Mucosa of rectum (tissue), 2 donors: ENCODE data around the gene AHCYL2.
"Not testable (repeated sequence)": the region's sequence is repeated elsewhere in the genome, so short reads cannot be mapped to it uniquely, and the experiment has no call there.

ENCODE experiments used
- H3K27ac ChIP-seq, 2 donors: one replicate each; pipeline ENCODE4 v1.7.0; 2013; ENCODE audit warnings: inconsistent platforms in 2 of 2, low read depth in 2 of 2, low read length in 2 of 2
- H3K27me3 ChIP-seq, 2 donors: one replicate each; pipeline ENCODE4 v1.7.0; 2013; ENCODE audit warnings: low read length in 2 of 2; ENCODE audit not compliant: control insufficient read depth in 2 of 2, insufficient read depth in 2 of 2
- H3K36me3 ChIP-seq, 2 donors: one replicate each; pipeline ENCODE4 v1.7.0; 2013; ENCODE audit warnings: low read length in 2 of 2; ENCODE audit not compliant: control insufficient read depth in 2 of 2, insufficient read depth in 2 of 2
- H3K4me1 ChIP-seq, 2 donors: one replicate each; pipeline ENCODE4 v1.7.0; 2013; ENCODE audit warnings: low read length in 2 of 2, mild to moderate bottlenecking in 1 of 2; ENCODE audit not compliant: control insufficient read depth in 2 of 2, insufficient read depth in 2 of 2
- H3K4me3 ChIP-seq, 2 donors: one replicate each; pipeline ENCODE4 v1.7.0; 2013; ENCODE audit warnings: low read length in 2 of 2
- H3K9ac ChIP-seq, 2 donors: one replicate each; pipeline ENCODE4 v1.7.0; 2013; ENCODE audit warnings: low read length in 2 of 2, low read depth in 1 of 2, mild to moderate bottlenecking in 1 of 2
- H3K9me3 ChIP-seq, 2 donors: one replicate each; pipeline ENCODE4 v1.7.0; 2013; ENCODE audit warnings: low read length in 2 of 2; ENCODE audit not compliant: control insufficient read depth in 2 of 2
- donor health status: healthy.
- donor health status: Normal muscosa, but diverticular disease.

AHCYL2 gene

GRCh38 chr7:129282865-129283264 lies 58.0 kb downstream of the AHCYL2 start:
- Histone ChIP-seq H3K4me3 (no peak overlapping the region), H3K9me3 (no peaks in the 10 kb centered on the region), H3K27ac (no peak overlapping the region), H3K27me3 (no peaks in the 10 kb centered on the region), H3K4me1 (no peaks in the 10 kb centered on the region), H3K9ac (no peak overlapping the region), H3K36me3 (no peaks in the 10 kb centered on the region)

GRCh38 chr7:129283936-129284335 lies 59.1 kb downstream of the AHCYL2 start:
- H3K9me3 ChIP-seq = no peaks in the 10 kb centered on the region
- no peak overlapping the region for H3K27ac ChIP-seq
- no peaks in the 10 kb centered on the region for H3K36me3 ChIP-seq
- H3K9ac ChIP-seq = no peak overlapping the region
- no peak overlapping the region for H3K4me3 ChIP-seq
- no peaks in the 10 kb centered on the region for H3K27me3 ChIP-seq
- H3K4me1 ChIP-seq = no peaks in the 10 kb centered on the region

GRCh38 chr7:129285111-129285510 lies 60.3 kb downstream of the AHCYL2 start:
- H3K9me3 ChIP-seq = no peaks in the 10 kb centered on the region
- H3K9ac ChIP-seq = no peak overlapping the region

GRCh38 chr7:129292861-129293260 lies 68.0 kb downstream of the AHCYL2 start:
- H3K27me3 ChIP-seq = no peaks in the 10 kb centered on the region
- H3K9ac ChIP-seq = no peak overlapping the region
- H3K9me3 ChIP-seq = no peaks in the 10 kb centered on the region
- no peaks in the 10 kb centered on the region for H3K36me3 ChIP-seq
- H3K4me1 ChIP-seq = no peaks in the 10 kb centered on the region
- no peak overlapping the region for H3K27ac ChIP-seq
- no peak overlapping the region for H3K4me3 ChIP-seq

More at GRCh38 chr7:129285111-129285510, 60.3 kb downstream of the AHCYL2 start:
- Histone ChIP-seq H3K4me1 (no peaks in the 10 kb centered on the region), H3K27me3 (no peaks in the 10 kb centered on the region), H3K36me3 (no peaks in the 10 kb centered on the region), H3K4me3 (no peak overlapping the region), H3K27ac (no peak overlapping the region)

DNA sequence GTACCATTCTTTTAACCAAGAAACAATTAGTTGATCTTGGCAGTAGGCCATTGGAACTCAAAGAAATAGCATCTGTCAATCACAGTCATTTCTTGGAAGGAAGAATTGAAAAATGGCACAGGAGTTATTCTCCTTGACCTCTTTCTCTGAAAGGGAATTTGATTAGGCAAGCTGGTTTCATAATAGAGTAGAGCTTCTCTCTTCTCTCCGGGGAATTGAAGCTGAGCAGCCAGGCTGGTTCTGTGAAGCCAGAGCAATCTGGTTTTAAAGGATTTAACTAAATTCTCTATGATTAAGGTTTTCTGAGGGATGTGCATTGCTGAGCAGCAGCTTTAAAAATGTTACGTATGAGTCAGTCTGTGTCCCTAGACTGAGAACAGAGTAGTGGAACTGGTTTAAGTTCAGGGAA lies 70.2 kb downstream of the AHCYL2 start:
- H3K9me3 ChIP-seq = no peaks in the 10 kb centered on the region
- H3K9ac ChIP-seq = no peak overlapping the region
- no peaks in the 10 kb centered on the region for H3K36me3 ChIP-seq
- H3K27me3 ChIP-seq = no peaks in the 10 kb centered on the region
- H3K4me1 ChIP-seq = no peaks in the 10 kb centered on the region
- no peak overlapping the region for H3K4me3 ChIP-seq
- no peak overlapping the region for H3K27ac ChIP-seq

DNA sequence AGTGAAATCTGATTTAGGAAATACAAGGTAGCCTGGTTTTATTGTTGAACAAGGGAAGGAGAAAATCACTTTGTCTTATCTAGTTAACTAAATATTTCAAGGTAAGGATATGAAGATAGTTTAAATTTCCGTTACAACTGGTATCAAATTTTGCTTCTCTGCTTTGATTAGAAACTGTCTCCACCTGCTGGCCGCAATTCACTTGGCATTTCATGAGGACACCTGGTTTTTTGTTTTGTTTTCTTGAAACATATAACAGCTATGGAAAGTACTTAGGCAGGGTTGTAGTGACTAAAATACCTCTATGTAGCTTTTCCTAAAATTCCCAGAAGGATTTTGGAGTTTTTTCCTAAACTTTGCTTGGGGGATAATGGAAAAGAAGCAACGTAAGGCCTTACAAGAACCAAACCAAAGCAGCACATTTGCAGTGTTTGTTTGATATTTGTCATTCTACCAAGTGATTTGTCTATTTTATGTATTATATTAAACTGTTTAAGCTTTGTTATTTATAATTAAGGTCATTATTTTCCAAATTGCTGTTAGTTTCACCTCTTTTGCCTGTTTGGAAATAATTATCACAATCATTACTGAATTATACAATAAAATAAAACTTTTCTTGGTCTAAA lies 73.6 kb downstream of the AHCYL2 start:
- no peaks in the 10 kb centered on the region for H3K36me3 ChIP-seq
- no peak overlapping the region for H3K4me3 ChIP-seq
- no peaks in the 10 kb centered on the region for H3K27me3 ChIP-seq
- H3K9ac ChIP-seq = no peak overlapping the region
- H3K9me3 ChIP-seq = peaks cover 0 to 2% of the 10 kb centered on the region in 2 donors
- H3K27ac ChIP-seq = no peak overlapping the region
- no peaks in the 10 kb centered on the region for H3K4me1 ChIP-seq

DNA sequence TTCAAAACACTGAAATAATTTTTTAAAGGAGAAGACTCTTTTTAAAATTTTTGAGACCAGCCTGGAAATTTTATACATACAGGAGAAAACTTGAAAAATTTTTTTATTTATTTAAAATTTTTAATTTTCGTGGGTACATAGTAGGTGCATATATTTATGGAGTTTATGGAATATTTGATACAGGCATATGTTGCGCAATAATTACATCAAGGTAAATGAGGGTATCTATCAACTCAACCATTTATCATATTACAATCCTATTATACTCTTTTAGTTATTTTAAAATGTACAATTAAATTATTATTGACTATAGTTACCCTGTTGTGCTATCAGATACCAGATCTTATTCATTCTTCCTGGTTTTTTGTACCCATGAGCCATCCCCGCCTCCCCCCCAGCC lies 75.1 kb downstream of the AHCYL2 start:
- Histone ChIP-seq H3K9ac (no peak overlapping the region), H3K36me3 (no peaks in the 10 kb centered on the region), H3K4me1 (no peaks in the 10 kb centered on the region), H3K9me3 (peaks cover 0 to 2% of the 10 kb centered on the region in 2 donors), H3K27me3 (no peaks in the 10 kb centered on the region), H3K27ac (no peak overlapping the region), H3K4me3 (no peak overlapping the region)

DNA sequence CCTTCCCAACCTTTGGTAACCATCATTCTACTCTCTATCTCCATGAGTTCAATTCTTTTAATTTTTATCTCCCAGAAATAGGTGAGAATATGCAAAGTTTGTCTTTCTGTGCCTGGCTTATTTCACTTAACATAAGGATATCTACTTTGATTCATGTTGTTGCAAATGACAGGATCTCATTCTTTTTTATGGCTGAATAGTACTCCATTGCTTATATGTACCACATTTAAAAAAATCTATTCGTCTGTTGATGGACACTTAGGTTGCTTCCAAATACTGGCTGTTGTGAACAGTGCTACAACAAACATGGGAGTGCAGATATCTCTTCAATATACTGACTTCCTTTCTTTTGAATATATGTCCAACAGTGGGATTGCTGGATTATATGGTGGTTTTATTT lies 75.5 kb downstream of the AHCYL2 start:
- H3K27me3 ChIP-seq, H3K36me3 ChIP-seq, H3K27ac ChIP-seq, H3K4me3 ChIP-seq, H3K9me3 ChIP-seq, H3K9ac ChIP-seq, H3K4me1 ChIP-seq: not testable (repeated sequence)

DNA sequence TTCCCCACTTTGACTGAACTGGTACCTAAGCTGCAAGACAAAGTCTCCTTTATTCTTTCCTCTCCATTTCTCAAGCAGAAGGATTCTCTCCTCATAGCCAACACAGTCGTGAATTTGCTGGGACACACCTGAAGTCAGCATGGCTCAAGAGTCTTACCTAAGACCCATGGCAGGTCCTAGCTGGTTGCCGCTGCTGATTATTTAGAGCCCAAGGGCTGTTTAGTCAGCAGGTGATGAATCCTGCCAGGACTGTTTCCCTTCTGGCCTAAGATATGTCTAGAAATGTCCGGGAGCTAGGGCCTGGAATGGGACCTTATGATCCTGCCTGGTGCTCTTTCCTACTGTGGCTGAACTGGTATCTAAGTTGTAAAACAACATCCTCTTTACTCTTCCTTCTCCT lies 82.8 kb downstream of the AHCYL2 start:
- Histone ChIP-seq H3K4me3 (no peak overlapping the region), H3K9ac (no peak overlapping the region), H3K27me3 (no peaks in the 10 kb centered on the region), H3K9me3 (no peaks in the 10 kb centered on the region), H3K27ac (no peak overlapping the region), H3K4me1 (no peaks in the 10 kb centered on the region), H3K36me3 (no peaks in the 10 kb centered on the region)

DNA sequence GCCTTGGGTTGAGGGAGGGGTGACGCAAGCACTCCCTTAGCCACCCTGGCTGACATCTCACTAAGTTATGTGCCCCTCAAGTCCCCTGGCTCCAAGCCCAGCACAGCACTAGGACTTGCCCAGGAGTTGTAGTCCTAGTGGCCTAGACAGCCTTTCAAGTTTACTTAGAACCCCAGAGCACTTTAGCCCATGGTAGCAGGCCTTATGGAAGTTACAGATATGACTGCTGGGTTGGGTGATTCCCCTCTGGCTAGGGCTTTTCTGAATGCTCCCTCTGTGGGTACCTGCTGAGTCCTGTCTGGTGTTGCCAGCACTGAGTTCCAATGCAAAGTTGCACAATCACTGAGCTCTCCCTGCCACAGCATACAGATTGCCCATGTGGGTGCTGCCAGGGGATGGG lies 83.2 kb downstream of the AHCYL2 start:
- H3K36me3 ChIP-seq = no peaks in the 10 kb centered on the region
- H3K27me3 ChIP-seq = no peaks in the 10 kb centered on the region
- no peak overlapping the region for H3K4me3 ChIP-seq
- no peak overlapping the region for H3K27ac ChIP-seq
- no peaks in the 10 kb centered on the region for H3K9me3 ChIP-seq
- H3K9ac ChIP-seq = no peak overlapping the region
- H3K4me1 ChIP-seq = no peaks in the 10 kb centered on the region

- H3K9ac ChIP-seq = no peak overlapping the region
- H3K4me3 ChIP-seq = no peak overlapping the region
- no peaks in the 10 kb centered on the region for H3K36me3 ChIP-seq
- H3K27me3 ChIP-seq = no peaks in the 10 kb centered on the region
- no peaks in the 10 kb centered on the region for H3K4me1 ChIP-seq
- H3K9me3 ChIP-seq = no peaks in the 10 kb centered on the region
- no peak overlapping the region for H3K27ac ChIP-seq
Measured at GRCh38 chr7:129311429-129311828, 86.6 kb downstream of the AHCYL2 start.
